ENCODE data around the gene C17orf107. TPM values are rescaled to one million over a fixed set of nuclear protein-coding genes. Genes with fewer than 3 reads are reported as not detected.

C17orf107 gene
- polyA plus RNA-seq, 1 donor from 2014 or later: 0.45 TPM

GRCh38 chr17:4886830-4887229 is 12.5 kb upstream of the C17orf107 start:
- H3K9me2 ChIP-seq (ENCODE audit: insufficient read depth, low read length): no peaks in the 10 kb centered on the region
- H4K20me1 ChIP-seq (ENCODE audit: insufficient read depth): no peaks in the 10 kb centered on the region
- no peak overlapping the region for H2AFZ ChIP-seq (ENCODE audit: low read depth, low read length)
- no peaks in the 10 kb centered on the region for H3K36me3 ChIP-seq (ENCODE audit: insufficient read depth, low read length)
- no peaks in the 10 kb centered on the region for H3K79me2 ChIP-seq (replicated peaks; ENCODE audit: insufficient read depth, low read length)
- no peak overlapping the region for H3K4me3 ChIP-seq (ENCODE audit: low read length)
- no peak overlapping the region for H3K4me2 ChIP-seq (ENCODE audit: low read length)
- H3K9ac ChIP-seq (ENCODE audit: low read length): no peak overlapping the region
- H3K27me3 ChIP-seq (ENCODE audit: insufficient read depth, low read depth, low read length): no peaks in the 10 kb centered on the region
- H3K9me3 ChIP-seq (ENCODE audit: low read length): no peaks in the 10 kb centered on the region
- H3F3A ChIP-seq (ENCODE audit: insufficient read depth, low read length, poor library complexity, severe bottlenecking): no peaks in the 10 kb centered on the region
- TF ChIP-seq EP300 (conservative IDR thresholded peaks at IDR 0.05; ENCODE audit: poor library complexity, severe bottlenecking) (no peak), RAD21 (conservative IDR thresholded peaks at IDR 0.05) (no peak), SMC3 (conservative IDR thresholded peaks at IDR 0.05; ENCODE audit: poor library complexity) (no peak), MXI1 (conservative IDR thresholded peaks at IDR 0.05; ENCODE audit: poor library complexity, severe bottlenecking) (no peak), EZH2 (IDR thresholded peaks at IDR 0.05; ENCODE audit: borderline replicate concordance, insufficient read depth, low read length, poor library complexity, severe bottlenecking) (no peak), TAF1 (IDR thresholded peaks at IDR 0.05; ENCODE audit: low read depth) (no peak), POLR2AphosphoS5 (IDR thresholded peaks at IDR 0.05) (no peak)
- TF ChIP-seq, protein P1, sequence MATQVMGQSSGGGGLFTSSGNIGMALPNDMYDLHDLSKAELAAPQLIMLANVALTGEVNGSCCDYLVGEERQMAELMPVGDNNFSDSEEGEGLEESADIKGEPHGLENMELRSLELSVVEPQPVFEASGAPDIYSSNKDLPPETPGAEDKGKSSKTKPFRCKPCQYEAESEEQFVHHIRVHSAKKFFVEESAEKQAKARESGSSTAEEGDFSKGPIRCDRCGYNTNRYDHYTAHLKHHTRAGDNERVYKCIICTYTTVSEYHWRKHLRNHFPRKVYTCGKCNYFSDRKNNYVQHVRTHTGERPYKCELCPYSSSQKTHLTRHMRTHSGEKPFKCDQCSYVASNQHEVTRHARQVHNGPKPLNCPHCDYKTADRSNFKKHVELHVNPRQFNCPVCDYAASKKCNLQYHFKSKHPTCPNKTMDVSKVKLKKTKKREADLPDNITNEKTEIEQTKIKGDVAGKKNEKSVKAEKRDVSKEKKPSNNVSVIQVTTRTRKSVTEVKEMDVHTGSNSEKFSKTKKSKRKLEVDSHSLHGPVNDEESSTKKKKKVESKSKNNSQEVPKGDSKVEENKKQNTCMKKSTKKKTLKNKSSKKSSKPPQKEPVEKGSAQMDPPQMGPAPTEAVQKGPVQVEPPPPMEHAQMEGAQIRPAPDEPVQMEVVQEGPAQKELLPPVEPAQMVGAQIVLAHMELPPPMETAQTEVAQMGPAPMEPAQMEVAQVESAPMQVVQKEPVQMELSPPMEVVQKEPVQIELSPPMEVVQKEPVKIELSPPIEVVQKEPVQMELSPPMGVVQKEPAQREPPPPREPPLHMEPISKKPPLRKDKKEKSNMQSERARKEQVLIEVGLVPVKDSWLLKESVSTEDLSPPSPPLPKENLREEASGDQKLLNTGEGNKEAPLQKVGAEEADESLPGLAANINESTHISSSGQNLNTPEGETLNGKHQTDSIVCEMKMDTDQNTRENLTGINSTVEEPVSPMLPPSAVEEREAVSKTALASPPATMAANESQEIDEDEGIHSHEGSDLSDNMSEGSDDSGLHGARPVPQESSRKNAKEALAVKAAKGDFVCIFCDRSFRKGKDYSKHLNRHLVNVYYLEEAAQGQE (IDR thresholded peaks at IDR 0.05; ENCODE audit: borderline replicate concordance): no peak
- TF ChIP-seq, protein P2, sequence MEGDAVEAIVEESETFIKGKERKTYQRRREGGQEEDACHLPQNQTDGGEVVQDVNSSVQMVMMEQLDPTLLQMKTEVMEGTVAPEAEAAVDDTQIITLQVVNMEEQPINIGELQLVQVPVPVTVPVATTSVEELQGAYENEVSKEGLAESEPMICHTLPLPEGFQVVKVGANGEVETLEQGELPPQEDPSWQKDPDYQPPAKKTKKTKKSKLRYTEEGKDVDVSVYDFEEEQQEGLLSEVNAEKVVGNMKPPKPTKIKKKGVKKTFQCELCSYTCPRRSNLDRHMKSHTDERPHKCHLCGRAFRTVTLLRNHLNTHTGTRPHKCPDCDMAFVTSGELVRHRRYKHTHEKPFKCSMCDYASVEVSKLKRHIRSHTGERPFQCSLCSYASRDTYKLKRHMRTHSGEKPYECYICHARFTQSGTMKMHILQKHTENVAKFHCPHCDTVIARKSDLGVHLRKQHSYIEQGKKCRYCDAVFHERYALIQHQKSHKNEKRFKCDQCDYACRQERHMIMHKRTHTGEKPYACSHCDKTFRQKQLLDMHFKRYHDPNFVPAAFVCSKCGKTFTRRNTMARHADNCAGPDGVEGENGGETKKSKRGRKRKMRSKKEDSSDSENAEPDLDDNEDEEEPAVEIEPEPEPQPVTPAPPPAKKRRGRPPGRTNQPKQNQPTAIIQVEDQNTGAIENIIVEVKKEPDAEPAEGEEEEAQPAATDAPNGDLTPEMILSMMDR (IDR thresholded peaks at IDR 0.05; ENCODE audit: poor library complexity, severe bottlenecking): no peak
- no peak overlapping the region for H3K27ac ChIP-seq (ENCODE audit: low read length)

DNA sequence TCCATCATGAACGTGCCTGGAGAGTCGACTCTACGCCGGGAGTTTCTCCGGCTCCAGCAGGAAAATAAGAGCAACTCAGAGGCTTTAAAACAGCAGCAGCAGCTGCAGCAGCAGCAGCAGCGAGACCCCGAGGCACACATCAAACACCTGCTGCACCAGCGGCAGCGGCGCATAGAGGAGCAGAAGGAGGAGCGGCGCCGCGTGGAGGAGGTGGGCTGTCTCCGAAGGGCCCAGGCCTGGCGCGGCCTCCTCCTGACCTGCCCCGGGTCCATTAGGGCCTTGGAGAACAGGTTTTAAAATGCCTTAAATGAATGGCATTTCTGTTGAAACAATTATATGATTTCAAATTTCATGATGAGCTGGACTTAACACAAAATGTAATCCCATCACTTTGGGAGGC is 11.8 kb upstream of the C17orf107 start:
- no peaks in the 10 kb centered on the region for H3K27me3 ChIP-seq (ENCODE audit: insufficient read depth, low read depth, low read length)
- H3K4me3 ChIP-seq (ENCODE audit: low read length): no peak overlapping the region
- H3K79me2 ChIP-seq (replicated peaks; ENCODE audit: insufficient read depth, low read length): no peaks in the 10 kb centered on the region
- H3K4me2 ChIP-seq (ENCODE audit: low read length): no peak overlapping the region
- H3F3A ChIP-seq (ENCODE audit: insufficient read depth, low read length, poor library complexity, severe bottlenecking): no peaks in the 10 kb centered on the region
- no peak overlapping the region for H3K9ac ChIP-seq (ENCODE audit: low read length)
- H4K20me1 ChIP-seq (ENCODE audit: insufficient read depth): no peaks in the 10 kb centered on the region
- TF ChIP-seq POLR2AphosphoS5 (IDR thresholded peaks at IDR 0.05) (no peak), EZH2 (IDR thresholded peaks at IDR 0.05; ENCODE audit: borderline replicate concordance, insufficient read depth, low read length, poor library complexity, severe bottlenecking) (no peak), TAF1 (IDR thresholded peaks at IDR 0.05; ENCODE audit: low read depth) (no peak), EP300 (conservative IDR thresholded peaks at IDR 0.05; ENCODE audit: poor library complexity, severe bottlenecking) (no peak), MXI1 (conservative IDR thresholded peaks at IDR 0.05; ENCODE audit: poor library complexity, severe bottlenecking) (no peak), RAD21 (conservative IDR thresholded peaks at IDR 0.05) (no peak), SMC3 (conservative IDR thresholded peaks at IDR 0.05; ENCODE audit: poor library complexity) (no peak)
- TF ChIP-seq, protein P1 (IDR thresholded peaks at IDR 0.05; ENCODE audit: borderline replicate concordance): no peak
- TF ChIP-seq, protein P2 (IDR thresholded peaks at IDR 0.05; ENCODE audit: poor library complexity, severe bottlenecking): no peak
- H3K9me3 ChIP-seq (ENCODE audit: low read length): no peaks in the 10 kb centered on the region
- no peak overlapping the region for H2AFZ ChIP-seq (ENCODE audit: low read depth, low read length)
- no peaks in the 10 kb centered on the region for H3K36me3 ChIP-seq (ENCODE audit: insufficient read depth, low read length)
- H3K9me2 ChIP-seq (ENCODE audit: insufficient read depth, low read length): no peaks in the 10 kb centered on the region
- H3K27ac ChIP-seq (ENCODE audit: low read length): no peak overlapping the region

Data from neural cell (in vitro differentiated cells).